DOHH2 (cell line): ENCODE results near the gene OOSP1.

Source experiments
- EZH2phosphoT487 ChIP-seq: fragments of 200-600 bp; sonication (generic); IDR thresholded peaks from 2 replicates; pipeline ENCODE4 v1.6.1; 2017; ENCODE audit warnings: borderline replicate concordance, mild to moderate bottlenecking, antibody characterized with exemption, low read length, moderate library complexity, mixed read lengths
- TF ChIP-seq, protein P1 (sequence below): fragments of 200-600 bp; sonication (generic); IDR thresholded peaks from one replicate; pipeline ENCODE4 v1.5.1; 2014; ENCODE audit warnings: antibody characterized with exemption, mild to moderate bottlenecking, low read depth, low read length; ENCODE audit not compliant: poor library complexity, severe bottlenecking

GRCh38 chr11:59957094-59957493 is 18.9 kb downstream of the OOSP1 start:
- TF ChIP-seq, protein P1, sequence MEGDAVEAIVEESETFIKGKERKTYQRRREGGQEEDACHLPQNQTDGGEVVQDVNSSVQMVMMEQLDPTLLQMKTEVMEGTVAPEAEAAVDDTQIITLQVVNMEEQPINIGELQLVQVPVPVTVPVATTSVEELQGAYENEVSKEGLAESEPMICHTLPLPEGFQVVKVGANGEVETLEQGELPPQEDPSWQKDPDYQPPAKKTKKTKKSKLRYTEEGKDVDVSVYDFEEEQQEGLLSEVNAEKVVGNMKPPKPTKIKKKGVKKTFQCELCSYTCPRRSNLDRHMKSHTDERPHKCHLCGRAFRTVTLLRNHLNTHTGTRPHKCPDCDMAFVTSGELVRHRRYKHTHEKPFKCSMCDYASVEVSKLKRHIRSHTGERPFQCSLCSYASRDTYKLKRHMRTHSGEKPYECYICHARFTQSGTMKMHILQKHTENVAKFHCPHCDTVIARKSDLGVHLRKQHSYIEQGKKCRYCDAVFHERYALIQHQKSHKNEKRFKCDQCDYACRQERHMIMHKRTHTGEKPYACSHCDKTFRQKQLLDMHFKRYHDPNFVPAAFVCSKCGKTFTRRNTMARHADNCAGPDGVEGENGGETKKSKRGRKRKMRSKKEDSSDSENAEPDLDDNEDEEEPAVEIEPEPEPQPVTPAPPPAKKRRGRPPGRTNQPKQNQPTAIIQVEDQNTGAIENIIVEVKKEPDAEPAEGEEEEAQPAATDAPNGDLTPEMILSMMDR: no peak
- TF ChIP-seq EZH2phosphoT487: no peak
